Measurements from ENCODE around the gene LDAF1.
"Not testable (repeated sequence)": the region's sequence is repeated elsewhere in the genome, so short reads cannot be mapped to it uniquely, and the experiment has no call there.

The LDAF1 gene

DNA sequence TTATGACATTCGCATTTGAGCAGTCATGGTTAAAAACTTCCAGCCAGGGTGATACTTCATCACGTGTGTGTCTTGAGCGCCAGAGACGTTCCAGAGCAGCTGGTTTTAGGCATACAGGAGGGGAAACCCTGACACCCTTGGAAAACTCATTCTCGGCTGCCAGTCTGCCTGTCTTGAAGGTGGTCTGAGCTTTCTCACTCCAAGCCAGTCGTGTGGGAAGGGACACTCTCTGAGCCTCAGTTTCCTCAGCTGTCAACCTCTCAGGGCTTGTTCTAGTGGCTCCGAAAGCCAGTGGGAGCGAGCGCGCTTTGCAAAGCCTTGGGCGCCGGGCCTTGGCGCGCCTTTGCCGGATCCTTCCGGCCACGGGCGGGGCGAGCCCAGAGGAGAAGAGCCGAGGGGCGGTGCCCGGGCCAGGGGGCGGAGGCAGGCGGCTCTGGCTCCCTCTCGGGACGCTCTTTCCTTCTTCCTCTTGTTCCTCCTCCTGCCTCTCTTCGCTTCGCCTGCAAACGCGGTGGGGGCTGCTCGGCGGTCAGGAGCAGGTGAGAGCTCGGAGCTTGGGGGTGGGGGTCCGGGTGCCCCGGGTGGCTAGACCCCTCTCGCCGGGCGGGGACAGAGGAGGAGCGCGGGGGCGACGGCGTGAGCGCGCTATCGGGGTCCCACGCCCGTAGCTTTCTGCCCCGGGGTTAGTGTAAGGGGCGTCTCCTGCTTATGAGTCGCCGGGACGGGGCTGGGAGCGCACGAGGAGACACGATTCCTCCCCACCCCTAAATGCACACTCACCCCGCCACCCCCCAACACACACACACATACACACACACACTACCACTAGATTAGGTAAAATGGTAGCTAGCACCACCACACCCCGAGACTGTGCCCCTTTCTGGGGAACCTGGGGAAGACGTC lies at the start of gene LDAF1:
LDAF1 (plus strand) TSS at position 467 of the 903 bp plus-strand sequence. CDS start 2,509 bp downstream, outside the sequence.
- DNase-seq = peak; percentile 36 to 63

DNA sequence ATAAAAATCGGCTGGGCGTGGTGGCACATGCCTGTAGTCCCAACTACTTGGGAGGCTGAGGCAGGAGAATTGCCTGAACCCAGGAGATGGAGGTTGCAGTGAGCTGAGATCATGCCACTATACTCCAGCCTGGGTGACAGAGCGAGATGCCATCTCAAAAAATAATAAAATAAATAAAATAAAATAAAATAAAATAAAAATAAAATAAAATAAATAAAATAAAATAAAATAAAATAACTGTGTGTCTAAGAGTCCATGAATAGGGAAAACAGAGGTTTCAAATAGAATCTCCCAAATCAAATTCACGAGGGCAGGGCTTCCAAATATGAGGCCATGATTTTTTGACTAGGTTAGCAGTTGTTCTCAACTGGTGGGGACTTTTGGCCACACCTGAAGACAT lies 42.9 kb upstream of the LDAF1 start:
- not testable (repeated sequence) for DNase-seq

DNA sequence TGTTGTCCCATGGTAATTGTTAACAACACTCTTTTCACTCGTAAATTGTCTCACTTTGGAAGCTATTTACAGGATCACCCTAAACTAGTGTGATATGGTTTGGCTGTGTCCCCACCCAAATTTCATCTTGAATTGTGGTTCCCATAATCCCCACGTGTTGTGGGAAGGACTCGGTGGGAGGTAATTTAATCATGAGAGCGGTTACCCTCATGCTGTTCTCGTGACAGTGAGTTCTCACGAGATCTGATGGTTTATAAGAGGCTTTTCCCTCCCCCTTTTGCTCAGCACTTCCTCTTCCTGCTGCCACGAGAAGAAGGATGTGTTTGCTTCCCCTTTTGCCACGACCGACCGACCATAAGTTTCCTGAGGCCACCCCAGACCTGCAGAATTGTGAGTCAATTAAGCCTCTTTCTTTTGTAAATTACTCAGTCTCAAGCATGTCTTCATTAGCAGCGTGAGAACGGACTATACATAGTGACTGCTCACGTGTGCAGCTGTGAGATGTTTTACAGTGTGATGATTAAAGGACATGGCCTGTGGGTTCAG lies 42.3 kb upstream of the LDAF1 start:
- no peak for DNase-seq

DNA sequence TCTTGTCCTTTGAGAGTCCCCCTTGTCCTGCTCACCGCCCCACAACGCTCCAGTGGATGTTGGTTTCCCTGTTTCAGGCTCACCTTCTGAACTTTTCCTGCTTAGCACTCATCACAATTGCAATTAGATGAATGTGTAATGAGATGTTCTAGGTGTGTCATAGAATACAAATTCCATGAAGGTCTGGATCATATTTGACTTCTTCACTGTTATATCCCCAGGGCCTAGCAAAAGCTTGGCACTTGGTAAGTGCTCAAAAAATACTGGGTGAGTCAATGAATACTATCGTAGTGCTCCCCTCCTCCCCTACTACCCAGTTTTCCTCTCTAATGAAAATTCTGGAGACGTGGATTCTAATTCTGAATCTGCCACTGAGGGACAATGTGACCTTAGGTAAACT lies 40.9 kb upstream of the LDAF1 start:
- no peak for DNase-seq

DNA sequence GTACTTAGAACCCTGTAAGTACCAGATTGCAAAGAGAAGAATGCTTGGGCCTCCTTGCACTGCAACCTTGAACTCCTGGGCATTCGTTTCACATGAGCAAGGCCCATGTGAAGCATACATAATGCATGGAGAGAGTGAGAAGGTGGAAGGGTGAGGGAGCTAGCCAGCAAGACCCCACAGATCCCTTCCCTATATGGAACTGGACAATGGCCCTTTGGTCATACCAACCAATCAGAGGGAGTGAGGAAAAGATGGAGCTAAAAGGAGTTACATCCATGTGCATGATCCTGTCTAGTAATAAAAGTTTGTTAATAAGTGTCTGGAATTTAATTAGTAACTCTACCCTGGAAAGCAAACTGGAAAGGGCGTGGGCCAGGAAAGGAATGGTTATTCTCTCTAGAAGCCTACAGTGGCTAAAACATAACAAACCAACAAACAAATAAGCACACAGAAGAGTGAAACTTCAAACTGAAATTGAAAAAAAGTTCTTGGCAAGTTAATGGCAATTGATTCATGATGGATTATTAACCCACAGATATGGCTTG lies 37.4 kb upstream of the LDAF1 start:
- no peak for DNase-seq

DNA sequence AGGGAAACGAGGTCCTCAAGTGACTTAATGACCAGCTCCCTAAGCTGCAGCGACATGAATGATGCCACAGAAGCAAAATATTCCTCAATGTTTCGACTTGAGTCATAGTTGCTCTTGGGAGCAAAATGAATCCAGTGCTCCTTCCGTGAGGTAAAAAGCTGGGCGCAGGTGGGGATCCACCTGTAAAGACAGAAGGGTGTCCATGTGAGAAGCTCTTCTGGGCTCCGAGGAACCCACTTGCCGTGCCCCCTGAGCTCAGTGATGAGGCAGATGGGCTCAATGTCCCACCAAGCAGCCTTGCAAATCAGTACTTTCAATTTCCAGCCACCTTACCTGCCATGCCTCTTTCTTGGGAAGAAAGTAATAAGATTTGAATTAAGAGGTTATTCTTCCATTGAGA lies 33.3 kb upstream of the LDAF1 start:
- DNase-seq = no peak

DNA sequence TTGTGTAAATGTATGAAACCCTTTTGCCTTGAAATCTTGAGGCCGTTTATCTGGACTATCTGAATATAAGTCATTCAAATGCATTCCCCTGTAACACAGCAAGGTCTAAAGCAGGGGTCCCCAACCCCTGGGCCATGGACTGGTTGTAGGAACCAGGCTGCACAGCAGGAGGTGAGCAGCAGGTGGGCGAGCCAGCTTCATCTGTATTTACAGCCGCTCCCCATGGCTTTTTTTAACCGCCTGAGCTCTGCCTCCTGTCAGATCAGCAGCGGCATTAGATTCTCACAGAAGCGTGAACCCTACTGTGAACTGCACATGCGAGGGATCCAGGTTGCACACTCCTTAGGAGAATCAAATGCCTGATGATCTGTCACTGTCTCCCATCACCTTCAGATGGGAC lies 32.0 kb upstream of the LDAF1 start:
- no peak for DNase-seq

DNA sequence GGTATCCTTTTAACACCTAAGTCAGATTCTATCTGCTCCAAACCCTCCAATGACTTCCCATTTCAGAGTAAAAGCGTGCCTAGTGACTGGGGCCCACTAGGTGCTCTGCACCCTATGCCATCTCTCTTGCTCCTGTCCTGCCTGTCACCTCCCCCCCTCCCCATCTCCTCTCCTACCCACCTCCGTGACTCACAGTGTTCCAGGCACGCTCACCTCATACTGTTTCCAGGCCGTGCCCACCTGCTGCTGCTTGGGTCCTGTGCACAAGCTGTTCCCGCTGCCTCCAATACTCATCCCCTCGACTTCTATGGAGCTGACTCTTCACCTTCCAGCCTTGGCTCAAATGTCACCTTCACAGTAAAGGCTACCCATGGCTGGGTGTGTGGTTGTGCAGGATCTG lies 29.5 kb upstream of the LDAF1 start:
- DNase-seq = no peak

DNA sequence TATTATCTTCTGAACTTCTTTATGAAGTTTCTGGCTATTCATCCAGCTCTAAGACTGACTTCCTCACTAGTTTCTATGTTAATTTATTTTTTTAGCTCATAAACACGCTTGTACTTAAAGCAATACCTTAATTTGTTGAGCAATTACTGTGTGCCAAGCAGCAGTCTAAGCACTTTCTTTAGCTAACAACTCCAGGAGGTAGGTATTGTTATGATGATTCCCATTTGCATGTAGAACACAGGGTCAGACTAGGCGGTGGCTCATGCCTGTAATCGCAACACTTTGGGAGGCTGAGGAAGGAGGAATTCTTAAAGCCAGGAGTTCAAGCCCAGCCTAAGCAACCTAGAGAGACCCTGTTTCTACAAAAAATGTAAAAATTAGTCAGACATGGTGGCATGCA lies 27.7 kb upstream of the LDAF1 start:
- no peak for DNase-seq

DNA sequence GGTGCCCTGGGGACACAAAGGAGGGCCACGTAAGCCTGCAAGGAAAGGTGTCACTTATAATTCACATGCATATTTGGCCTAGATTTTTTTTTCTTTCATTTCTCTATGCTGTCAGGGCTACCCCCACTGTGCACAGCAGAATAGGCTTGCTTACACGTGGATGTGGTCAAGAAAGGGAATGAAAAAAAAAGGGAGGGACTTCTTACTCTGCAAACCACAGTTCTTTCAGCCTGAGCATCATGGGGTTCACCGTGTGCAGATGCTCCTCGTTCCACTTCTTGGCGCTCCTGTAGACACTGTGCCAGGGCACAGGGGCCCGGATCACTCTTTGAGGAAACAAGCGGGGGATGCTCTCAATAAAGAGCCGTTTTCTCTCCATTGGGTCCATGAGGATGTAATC lies 24.4 kb upstream of the LDAF1 start:
- no peak for DNase-seq

DNA sequence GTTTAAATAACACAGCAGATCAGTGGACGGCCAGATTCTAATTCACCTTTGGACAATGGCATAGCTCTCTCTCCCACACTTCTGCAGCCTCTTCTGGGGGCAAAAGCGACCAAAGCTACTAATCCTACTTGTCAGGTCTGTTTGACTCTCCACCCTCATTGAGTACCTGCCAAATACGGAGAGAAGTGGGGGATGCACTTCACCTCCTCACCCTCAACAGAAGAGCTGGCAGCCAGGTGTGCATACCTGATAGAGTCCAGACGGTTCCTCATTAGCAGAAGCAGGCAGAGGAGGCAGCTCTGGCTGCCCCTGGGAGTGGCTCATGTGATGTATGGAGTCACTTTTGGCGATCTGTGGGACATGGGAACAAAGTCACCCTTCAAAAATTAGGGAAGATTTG lies 12.7 kb upstream of the LDAF1 start:
- no peak for DNase-seq

DNA sequence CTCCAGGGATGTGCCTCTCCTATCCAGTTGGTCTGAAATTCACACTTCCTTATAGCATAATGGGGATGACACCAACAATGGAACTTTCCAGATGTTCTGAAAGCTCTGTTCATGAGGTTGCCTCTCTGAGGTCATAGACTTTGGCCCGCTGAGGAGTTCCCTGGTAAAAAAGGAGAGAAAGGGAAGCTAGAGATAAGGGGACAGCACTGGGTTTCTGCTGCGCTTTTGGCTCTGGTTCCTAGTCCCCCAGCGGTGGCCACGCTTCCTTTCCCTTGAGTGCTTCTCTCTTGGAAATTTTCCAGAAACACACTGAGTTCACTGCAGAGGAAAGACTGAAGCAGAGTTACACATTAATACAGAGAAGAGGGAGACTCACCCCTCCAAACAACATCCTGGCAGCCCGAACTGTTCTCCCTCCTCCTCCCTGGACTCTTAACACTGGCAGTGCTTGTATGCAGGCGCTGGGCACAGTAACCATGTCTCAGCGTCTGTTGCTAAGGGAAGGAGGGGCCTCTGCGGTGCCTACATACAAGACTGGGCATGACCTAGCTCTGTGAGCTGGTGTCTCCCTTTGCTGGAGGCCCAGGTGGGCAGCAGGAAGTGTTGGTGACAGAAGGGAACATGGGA lies 8.0 kb upstream of the LDAF1 start, which contains the start of gene DNAH3:
DNAH3 (minus strand) TSS at position 472 of the 627 bp plus-strand sequence. CDS start 527 bp downstream, outside the sequence.
- peak in 1 of 2 experiments; percentile 45 for DNase-seq

DNA sequence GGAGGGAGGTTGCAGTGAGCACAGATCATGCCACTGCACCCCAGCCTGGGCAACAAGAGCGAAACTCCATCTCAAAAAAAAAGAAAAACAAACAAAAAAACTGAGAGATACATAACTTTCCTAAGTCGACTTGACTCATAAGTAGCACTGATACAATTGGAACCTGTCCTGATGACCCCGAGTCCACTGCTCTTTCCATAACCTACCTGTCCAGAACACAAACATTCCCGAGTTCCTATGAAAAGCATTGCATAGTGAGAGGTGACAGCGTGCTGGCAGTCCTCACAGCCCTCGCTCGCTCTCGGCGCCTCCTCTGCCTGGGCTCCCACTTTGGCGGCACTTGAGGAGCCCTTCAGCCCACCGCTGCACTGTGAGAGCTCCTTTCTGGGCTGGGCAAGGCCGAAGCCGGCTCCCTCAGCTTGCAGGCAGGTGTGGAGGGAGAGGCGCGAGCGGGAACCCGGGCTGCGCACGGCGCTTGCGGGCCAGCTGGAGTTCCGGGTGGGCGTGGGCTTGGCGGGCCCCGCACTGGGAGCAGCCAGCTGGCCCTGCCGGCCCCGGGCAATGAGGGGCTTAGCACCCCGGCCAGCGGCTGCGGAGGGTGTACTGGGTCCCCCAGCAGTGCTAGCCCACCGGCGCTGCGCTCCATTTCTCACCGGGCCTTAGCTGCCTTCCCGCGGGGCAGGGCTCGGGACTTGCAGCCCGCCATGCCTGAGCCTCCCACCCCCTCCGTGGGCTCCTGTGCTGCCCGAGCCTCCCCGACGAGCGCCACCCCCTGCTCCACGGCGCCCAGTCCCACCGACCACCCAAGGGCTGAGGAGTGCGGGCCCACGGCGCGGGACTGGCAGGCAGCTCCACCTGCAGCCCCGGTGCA lies 6.1 kb upstream of the LDAF1 start:
- peak in 1 of 2 experiments; percentile 46 for DNase-seq

DNA sequence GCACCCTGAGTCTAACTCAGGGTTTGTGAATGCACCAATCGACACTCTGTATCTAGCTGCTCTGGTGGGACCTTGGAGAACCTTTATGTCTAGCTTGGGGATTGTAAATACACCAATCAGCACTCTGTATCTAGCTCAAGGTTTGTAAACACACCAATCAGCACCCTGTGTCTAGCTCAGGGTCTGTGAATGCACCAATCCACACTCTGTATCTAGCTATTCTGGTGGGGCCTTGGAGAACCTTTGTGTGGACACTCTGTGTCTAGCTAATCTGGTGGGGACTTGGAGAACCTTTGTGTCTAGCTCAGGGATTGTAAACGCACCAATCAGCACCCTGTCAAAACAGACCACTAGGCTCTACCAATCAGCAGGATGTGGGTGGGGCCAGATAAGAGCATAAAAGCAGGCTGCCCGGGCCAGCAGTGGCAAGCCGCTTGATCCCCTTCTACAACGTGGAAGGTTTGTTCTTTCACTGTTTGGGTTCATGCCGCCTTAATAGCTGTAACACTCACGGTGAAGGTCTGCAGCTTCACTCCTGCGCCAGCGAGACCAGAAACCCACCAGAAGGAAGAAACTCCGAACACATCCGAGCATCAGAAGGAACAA lies 5.2 kb upstream of the LDAF1 start:
- DNase-seq = peak in 1 of 2 experiments; percentile 30

DNA sequence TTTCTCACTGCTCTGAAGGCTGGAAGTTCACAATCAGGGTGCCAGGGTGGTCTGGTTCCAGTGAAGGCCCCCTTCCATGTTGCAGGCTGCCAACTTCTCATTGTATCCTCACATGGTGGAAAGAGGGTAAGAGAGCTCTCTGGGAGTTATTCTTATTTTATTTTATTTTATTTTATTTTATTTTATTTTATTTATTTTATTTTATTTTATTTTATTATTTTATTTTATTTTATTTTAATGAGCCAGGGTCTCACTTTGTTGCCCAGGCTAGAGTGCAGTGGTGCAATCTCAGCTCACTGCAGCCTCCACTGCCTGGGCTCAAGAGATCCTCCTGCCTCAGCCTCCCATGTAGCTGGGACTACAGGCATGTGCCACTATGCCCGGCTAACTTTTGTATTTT lies 2.5 kb upstream of the LDAF1 start:
- DNase-seq = not testable (repeated sequence)

DNA sequence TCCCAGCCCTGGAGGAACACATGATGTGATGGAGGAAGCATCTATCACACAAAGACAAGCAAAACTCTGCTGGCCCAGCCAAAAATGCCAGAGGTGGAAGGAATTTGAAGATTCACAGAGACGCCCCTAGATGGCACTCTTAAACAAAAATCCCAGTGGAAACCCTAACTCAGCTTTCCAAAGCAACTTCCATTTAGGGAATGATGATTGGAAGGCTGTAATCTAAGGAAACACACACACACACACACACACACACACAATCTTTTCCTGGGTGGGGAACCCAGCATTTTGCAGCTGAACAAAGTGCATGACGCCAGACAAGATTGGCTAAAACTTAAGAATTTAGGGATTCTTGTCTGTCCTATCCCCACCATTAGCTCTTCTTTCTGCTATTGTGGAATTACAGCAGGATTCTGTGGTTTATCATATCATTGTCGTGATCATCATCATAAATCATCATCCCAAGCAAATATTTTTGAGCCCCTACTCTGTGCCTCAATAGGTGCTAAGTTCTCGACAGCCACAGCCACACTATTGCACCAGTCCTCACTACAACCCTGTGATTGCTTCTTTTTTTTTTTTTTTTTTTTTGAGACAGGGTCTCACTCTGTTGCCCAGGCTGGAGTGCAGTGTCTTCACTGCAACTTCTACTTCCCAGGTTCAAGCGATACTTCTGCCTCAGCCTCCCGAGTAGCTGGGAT lies 1.6 kb upstream of the LDAF1 start:
- DNase-seq = peak; percentile 39 to 75

DNA sequence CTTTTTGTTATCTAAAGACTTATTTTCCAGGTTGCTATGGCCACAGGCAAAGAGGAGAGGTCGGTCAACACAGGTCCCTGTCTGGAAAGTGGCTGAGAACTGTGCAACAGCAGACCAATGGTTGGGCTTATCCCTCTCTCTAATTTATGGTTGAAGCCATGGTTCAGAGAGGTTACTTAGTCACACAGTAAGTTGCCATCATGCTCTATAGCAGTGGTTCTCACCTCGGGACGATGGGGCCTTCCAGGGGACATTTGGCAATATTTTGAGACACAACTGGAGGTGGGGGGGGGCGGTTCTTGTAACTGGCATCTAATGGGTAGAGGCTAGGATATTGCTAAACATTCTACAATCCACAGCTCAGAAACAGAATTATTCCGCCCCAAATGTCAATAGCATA lies 842 bp upstream of the LDAF1 start:
- DNase-seq = no peak

DNA sequence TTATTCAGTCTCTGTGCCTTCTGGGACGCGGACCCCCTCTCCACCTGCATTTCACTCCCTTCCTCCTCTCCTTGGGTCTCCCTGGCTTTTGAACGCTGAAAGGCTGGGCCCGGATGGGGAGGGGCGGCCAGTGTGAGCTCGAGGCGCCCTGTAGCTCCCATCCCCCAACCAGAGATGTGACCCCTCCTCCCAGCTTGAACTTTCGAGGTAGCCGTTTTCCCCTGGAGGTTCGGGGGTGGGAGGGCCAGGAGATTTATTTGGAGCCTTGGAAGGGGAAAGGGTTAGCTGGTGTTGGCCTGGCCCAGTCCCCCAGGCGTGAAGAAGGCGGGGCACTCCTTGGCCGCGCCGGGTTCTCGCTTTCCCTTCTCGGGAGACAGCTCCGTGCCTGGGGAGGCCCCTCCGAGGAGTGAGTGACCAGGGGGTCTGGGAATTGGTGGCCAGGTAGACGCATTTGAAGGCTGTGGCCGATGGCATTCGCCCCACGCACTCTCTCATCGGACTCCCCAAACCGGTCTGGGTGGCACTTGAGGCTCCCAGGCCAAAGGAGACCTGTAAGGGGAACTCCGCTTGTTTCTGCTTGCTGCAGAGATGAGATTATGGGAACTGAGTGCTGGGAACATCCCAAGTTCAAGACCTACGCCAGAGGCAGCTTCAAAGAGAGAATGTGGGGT lies 942 bp downstream of the LDAF1 start:
- DNase-seq = no peak

DNA sequence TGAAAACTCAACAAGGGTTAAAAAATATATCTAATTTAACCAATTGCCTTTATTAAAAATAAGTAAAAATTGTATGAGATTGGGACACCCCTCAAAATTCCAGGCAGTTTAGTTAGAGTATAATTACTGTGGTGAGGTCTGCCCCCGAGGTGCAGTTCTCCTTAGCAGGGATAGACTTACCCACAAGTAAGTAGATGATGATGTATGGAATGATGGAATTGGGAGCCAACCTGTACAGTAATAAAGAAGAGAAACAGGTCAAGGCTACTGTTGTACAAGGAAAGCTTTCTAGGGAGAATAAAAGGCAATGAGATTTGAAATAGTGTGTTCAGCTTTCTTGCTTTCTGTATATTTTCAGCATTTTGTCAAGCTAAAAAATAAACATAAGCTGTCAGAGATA lies 1.8 kb downstream of the LDAF1 start:
- DNase-seq = no peak

DNA sequence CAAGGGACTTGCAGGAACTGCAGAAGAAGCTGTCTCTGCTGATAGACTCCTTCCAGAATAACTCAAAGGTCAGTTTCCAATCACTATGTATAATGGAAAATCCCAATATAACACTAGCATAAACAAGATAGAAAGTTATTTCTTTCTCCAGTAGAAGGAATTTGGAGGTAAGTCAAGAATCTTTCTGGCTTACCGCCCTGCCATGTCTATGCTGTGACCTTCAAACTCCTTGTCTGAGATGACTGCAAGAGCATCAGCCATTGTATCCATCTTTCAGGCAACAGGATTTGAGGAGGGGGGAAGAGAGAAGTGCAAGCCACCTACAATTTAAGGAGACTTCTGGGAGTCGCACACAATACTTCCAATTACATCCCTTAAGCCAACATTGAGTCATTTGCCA lies 2.7 kb downstream of the LDAF1 start:
- no peak for DNase-seq

DNA sequence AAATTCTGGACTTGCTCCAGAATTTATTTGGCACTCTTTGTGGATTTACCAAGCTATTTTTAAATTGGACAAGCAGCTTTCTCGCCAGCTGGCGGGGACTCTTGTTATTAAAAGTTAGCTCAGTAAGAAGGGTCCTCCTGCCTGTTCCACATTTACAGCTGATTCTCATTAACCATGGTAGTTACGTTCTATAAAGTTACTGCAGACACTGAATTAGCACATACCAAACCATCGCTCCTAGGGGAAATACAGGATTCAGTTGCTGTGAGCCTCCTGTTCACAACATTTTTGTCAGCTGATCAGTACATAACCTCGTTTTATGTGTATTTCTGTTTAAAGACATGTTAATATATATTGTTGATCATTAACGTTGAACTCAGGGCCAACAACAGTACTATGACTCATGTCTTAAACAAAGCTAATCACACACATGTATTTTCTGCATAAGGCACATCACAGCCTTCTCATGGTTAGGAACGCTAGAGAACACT lies 4.2 kb downstream of the LDAF1 start:
- peak in 1 of 2 experiments; percentile 52 for DNase-seq

All from NCI-H524 (cell line).